Mucosa of rectum (tissue), 2 donors: ENCODE data around the gene LNX1.

ENCODE experiments used
- H3K27ac ChIP-seq, 2 donors: one replicate each; pipeline ENCODE4 v1.7.0; 2013; ENCODE audit warnings: inconsistent platforms in 2 of 2, low read depth in 2 of 2, low read length in 2 of 2
- H3K27me3 ChIP-seq, 2 donors: one replicate each; pipeline ENCODE4 v1.7.0; 2013; ENCODE audit warnings: low read length in 2 of 2; ENCODE audit not compliant: control insufficient read depth in 2 of 2, insufficient read depth in 2 of 2
- H3K36me3 ChIP-seq, 2 donors: one replicate each; pipeline ENCODE4 v1.7.0; 2013; ENCODE audit warnings: low read length in 2 of 2; ENCODE audit not compliant: control insufficient read depth in 2 of 2, insufficient read depth in 2 of 2
- H3K4me1 ChIP-seq, 2 donors: one replicate each; pipeline ENCODE4 v1.7.0; 2013; ENCODE audit warnings: low read length in 2 of 2, mild to moderate bottlenecking in 1 of 2; ENCODE audit not compliant: control insufficient read depth in 2 of 2, insufficient read depth in 2 of 2
- H3K4me3 ChIP-seq, 2 donors: one replicate each; pipeline ENCODE4 v1.7.0; 2013; ENCODE audit warnings: low read length in 2 of 2
- H3K9ac ChIP-seq, 2 donors: one replicate each; pipeline ENCODE4 v1.7.0; 2013; ENCODE audit warnings: low read length in 2 of 2, low read depth in 1 of 2, mild to moderate bottlenecking in 1 of 2
- H3K9me3 ChIP-seq, 2 donors: one replicate each; pipeline ENCODE4 v1.7.0; 2013; ENCODE audit warnings: low read length in 2 of 2; ENCODE audit not compliant: control insufficient read depth in 2 of 2
- donor health status: healthy.
- donor health status: Normal muscosa, but diverticular disease.

LNX1 gene

GRCh38 chr4:53507671-53508286 is 83.5 kb downstream of the LNX1 start:
- Histone ChIP-seq H3K9ac (no peak overlapping the region), H3K4me3 (no peak overlapping the region), H3K36me3 (peaks cover 4 to 5% of the 10 kb centered on the region in 2 donors), H3K4me1 (peaks cover 0 to 2% of the 10 kb centered on the region in 2 donors), H3K27me3 (no peaks in the 10 kb centered on the region), H3K27ac (no peak overlapping the region), H3K9me3 (no peaks in the 10 kb centered on the region)

GRCh38 chr4:53507058-53507457 is 84.2 kb downstream of the LNX1 start:
- Histone ChIP-seq H3K4me3 (no peak overlapping the region), H3K27me3 (no peaks in the 10 kb centered on the region), H3K9ac (no peak overlapping the region), H3K27ac (no peak overlapping the region), H3K4me1 (peaks cover 0 to 2% of the 10 kb centered on the region in 2 donors), H3K36me3 (peaks cover 4 to 5% of the 10 kb centered on the region in 2 donors), H3K9me3 (no peaks in the 10 kb centered on the region)

- Histone ChIP-seq H3K27me3 (no peaks in the 10 kb centered on the region), H3K36me3 (peaks cover 4 to 9% of the 10 kb centered on the region in 2 donors), H3K4me1 (no peaks in the 10 kb centered on the region), H3K4me3 (no peak overlapping the region), H3K9ac (no peak overlapping the region), H3K9me3 (no peaks in the 10 kb centered on the region), H3K27ac (no peak overlapping the region)
Observed at GRCh38 chr4:53505947-53506346, 85.3 kb downstream of the LNX1 start.

DNA sequence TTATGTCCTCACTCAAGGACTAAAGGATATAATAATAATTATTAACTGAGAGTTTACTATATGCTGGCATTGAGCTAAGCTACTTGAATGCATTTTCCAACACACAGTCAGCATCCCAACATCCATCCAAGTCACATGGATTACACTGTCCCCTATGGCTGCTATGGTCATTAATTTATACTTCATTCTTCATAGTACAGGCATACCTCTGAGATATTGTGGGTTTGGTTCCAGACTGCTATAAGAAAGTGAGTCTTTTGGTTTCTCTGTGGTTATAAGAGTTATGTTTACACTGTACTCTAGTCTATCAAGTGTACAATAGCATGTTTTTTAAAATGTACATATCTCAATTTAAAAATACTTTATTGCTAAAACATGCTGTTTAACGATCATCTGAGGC is 89.2 kb downstream of the LNX1 start:
- H3K4me3 ChIP-seq = no peak overlapping the region
- no peaks in the 10 kb centered on the region for H3K27me3 ChIP-seq
- H3K27ac ChIP-seq = no peak overlapping the region
- H3K9me3 ChIP-seq = no peaks in the 10 kb centered on the region
- peaks cover 9 to 10% of the 10 kb centered on the region in 2 donors for H3K36me3 ChIP-seq
- H3K9ac ChIP-seq = no peak overlapping the region
- no peaks in the 10 kb centered on the region for H3K4me1 ChIP-seq

- H3K27ac ChIP-seq = no peak overlapping the region
- H3K4me1 ChIP-seq = no peaks in the 10 kb centered on the region
- H3K9ac ChIP-seq = no peak overlapping the region
- H3K27me3 ChIP-seq = no peaks in the 10 kb centered on the region
- peaks cover 9 to 10% of the 10 kb centered on the region in 2 donors for H3K36me3 ChIP-seq
- no peak overlapping the region for H3K4me3 ChIP-seq
- no peaks in the 10 kb centered on the region for H3K9me3 ChIP-seq
Observed at GRCh38 chr4:53501561-53501960, 89.7 kb downstream of the LNX1 start.

- Histone ChIP-seq H3K9me3 (no peaks in the 10 kb centered on the region), H3K4me1 (no peaks in the 10 kb centered on the region), H3K4me3 (no peak overlapping the region), H3K9ac (no peak overlapping the region), H3K27ac (no peak overlapping the region), H3K36me3 (peaks cover 7 to 12% of the 10 kb centered on the region in 2 donors), H3K27me3 (no peaks in the 10 kb centered on the region)
Observed at GRCh38 chr4:53500546-53500945, 90.7 kb downstream of the LNX1 start.

DNA sequence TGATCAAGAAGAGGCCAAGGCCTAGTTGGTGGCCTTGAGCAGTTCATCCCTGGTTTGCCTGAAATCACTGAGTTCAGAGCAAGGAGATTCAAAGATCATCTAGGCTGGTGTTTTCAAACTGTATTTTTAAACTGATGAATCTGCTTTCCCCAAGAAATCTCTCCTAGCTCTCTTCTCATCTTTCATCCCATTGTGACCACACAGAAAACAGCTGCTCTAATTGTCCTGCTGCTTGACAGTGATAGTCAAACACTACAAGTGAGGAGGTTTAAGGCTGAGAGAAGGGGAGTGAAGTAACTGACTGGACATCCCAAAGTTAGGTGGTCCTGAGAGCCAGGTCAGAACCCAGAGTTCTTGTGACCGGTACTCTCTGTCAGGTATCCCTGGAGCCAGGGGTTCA is 91.5 kb downstream of the LNX1 start:
- H3K4me3 ChIP-seq = no peak overlapping the region
- no peaks in the 10 kb centered on the region for H3K9me3 ChIP-seq
- no peak overlapping the region for H3K9ac ChIP-seq
- no peaks in the 10 kb centered on the region for H3K27me3 ChIP-seq
- H3K4me1 ChIP-seq = no peaks in the 10 kb centered on the region
- H3K36me3 ChIP-seq = peaks cover 7 to 10% of the 10 kb centered on the region in 2 donors
- H3K27ac ChIP-seq = no peak overlapping the region

- no peak overlapping the region for H3K27ac ChIP-seq
- no peaks in the 10 kb centered on the region for H3K9me3 ChIP-seq
- no peak overlapping the region for H3K9ac ChIP-seq
- no peak overlapping the region for H3K4me3 ChIP-seq
- peaks cover 7 to 8% of the 10 kb centered on the region in 2 donors for H3K36me3 ChIP-seq
- H3K4me1 ChIP-seq = no peaks in the 10 kb centered on the region
- H3K27me3 ChIP-seq = no peaks in the 10 kb centered on the region
Observed at GRCh38 chr4:53498706-53499105, 92.6 kb downstream of the LNX1 start.

DNA sequence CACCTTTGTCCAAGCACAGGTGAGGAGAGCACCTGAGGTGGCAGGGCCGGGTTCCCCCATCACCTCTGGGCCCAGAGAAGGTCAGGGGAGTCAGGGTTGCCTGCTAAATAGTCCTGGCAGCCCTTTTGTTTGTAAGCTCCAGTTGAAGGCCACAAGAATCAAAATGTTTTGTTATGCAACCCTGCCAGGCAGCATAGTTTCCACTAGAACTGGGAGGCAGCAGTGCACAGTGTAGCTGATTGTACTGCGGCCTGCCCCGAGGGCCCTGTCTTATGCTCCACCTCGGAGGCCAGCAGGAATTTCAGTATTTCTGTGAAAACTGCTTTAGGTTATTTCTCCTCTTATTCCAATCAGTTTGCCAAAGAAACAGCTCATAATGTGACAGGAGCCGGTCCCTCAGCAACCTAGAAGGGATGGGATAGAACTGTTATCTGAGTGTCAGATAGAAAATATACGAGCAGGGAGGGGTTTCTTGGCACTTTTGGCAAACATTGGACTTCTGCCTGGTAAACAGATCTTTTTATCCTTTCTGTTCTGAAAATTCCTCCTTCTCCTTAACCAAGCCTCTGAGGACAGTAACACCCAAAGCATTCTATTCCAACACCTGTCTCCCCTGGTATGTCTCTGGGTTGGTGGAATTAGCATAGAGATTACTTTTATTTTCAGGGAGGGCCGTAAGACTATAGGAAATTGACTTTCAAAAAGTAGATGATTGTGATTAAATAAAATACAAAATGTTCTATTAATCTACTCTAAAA is 93.6 kb downstream of the LNX1 start:
- Histone ChIP-seq H3K4me1 (no peaks in the 10 kb centered on the region), H3K4me3 (no peak overlapping the region), H3K36me3 (peaks cover 9 to 13% of the 10 kb centered on the region in 2 donors), H3K27me3 (no peaks in the 10 kb centered on the region), H3K9ac (no peak overlapping the region), H3K27ac (peak overlapping the region in 1 of 2 donors; percentile 24), H3K9me3 (no peaks in the 10 kb centered on the region)

DNA sequence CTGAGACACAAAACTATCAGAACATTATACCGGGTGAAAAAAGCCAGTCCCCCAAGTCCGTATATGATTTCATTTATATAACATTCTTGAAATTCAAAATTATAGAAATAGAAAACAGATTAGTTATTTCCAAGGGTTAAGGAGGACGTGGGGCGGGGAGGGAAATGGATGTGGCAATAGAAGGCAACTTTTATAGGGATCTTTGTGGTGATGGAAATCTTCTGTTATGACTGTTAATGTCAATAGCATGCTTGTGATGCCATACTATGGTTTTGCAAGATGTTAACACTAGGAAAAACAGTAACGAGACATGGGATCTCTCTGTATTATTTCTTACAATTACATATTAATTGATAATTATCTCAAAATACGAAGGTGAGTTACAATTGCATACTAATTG is 96.4 kb downstream of the LNX1 start:
- no peaks in the 10 kb centered on the region for H3K4me1 ChIP-seq
- no peaks in the 10 kb centered on the region for H3K9me3 ChIP-seq
- peaks cover 5 to 13% of the 10 kb centered on the region in 2 donors for H3K36me3 ChIP-seq
- H3K4me3 ChIP-seq = no peak overlapping the region
- H3K27ac ChIP-seq = no peak overlapping the region
- no peak overlapping the region for H3K9ac ChIP-seq
- H3K27me3 ChIP-seq = no peaks in the 10 kb centered on the region
